CD4-positive, alpha-beta T cell treated with Interleukin-4 for 4 hours (primary cell): ENCODE measurements around the gene TAGLN3.

Source experiments
- DNase-seq: peaks from one replicate; pipeline ENCODE4 v3.0.0-alpha.2; 2020

The TAGLN3 gene

GRCh38 chr3:111978583-111979433, 19.9 kb upstream of the TAGLN3 start, which contains the start of gene ABHD10:
TSS of gene ABHD10 (plus strand) at chr3:111979026. CDS start at chr3:111979062, 36 bp downstream.
- peak; percentile 97 for DNase-seq

- peak; percentile 10 for DNase-seq
Measured at GRCh38 chr3:111979434-111980038, 19.2 kb upstream of the TAGLN3 start.

- DNase-seq = no peak
Measured at GRCh38 chr3:111980716-111981456, 17.8 kb upstream of the TAGLN3 start.

- no peak for DNase-seq
Measured at GRCh38 chr3:111981457-111981763, 17.3 kb upstream of the TAGLN3 start.

GRCh38 chr3:111984636-111985298, 14.0 kb upstream of the TAGLN3 start:
- DNase-seq = no peak

- no peak for DNase-seq
Measured at GRCh38 chr3:111986800-111987199, 11.9 kb upstream of the TAGLN3 start.

- DNase-seq = peak; percentile 55
Measured at GRCh38 chr3:111989061-111989678, 9.6 kb upstream of the TAGLN3 start.

GRCh38 chr3:111993038-111993437, 5.7 kb upstream of the TAGLN3 start:
- no peak for DNase-seq

- no peak for DNase-seq
Measured at GRCh38 chr3:111999484-112000324, 982 bp downstream of the TAGLN3 start.

GRCh38 chr3:112000367-112000771, 1.6 kb downstream of the TAGLN3 start:
- DNase-seq = no peak

- no peak for DNase-seq
Measured at GRCh38 chr3:112000966-112001365, 2.2 kb downstream of the TAGLN3 start.

- no peak for DNase-seq
Measured at GRCh38 chr3:112001526-112001925, 2.8 kb downstream of the TAGLN3 start.

GRCh38 chr3:112002096-112002971, 3.6 kb downstream of the TAGLN3 start:
- DNase-seq = peak; percentile 35

- no peak for DNase-seq
Measured at GRCh38 chr3:112003321-112004080, 4.8 kb downstream of the TAGLN3 start.

GRCh38 chr3:112004187-112004586, 5.5 kb downstream of the TAGLN3 start:
- no peak for DNase-seq

- DNase-seq = no peak
Measured at GRCh38 chr3:112004669-112005068, 5.9 kb downstream of the TAGLN3 start.

- no peak for DNase-seq
Measured at GRCh38 chr3:112005091-112005672, 6.5 kb downstream of the TAGLN3 start.

- no peak for DNase-seq
Measured at GRCh38 chr3:112007633-112008032, 8.9 kb downstream of the TAGLN3 start.

GRCh38 chr3:112009670-112010069, 10.9 kb downstream of the TAGLN3 start:
- no peak for DNase-seq

- no peak for DNase-seq
Measured at GRCh38 chr3:112010636-112011035, 11.9 kb downstream of the TAGLN3 start.
